Ascending aorta (tissue), 2 donors: Measurements from ENCODE around the gene ZNF184. TPM values are rescaled to one million over a fixed set of nuclear protein-coding genes. Genes with fewer than 3 reads are reported as not detected.

Source experiments
- DNase-seq, 2 donors: peaks; one replicate each; pipeline ENCODE4 v3.0.0-alpha.2; 2019; ENCODE audit warnings: low spot score in 2 of 2
- H3K27ac ChIP-seq, 2 donors: fragments of 200-600 bp; sonication (generic); one replicate each; pipeline ENCODE4 v1.5.1; 2016 to 2017; ENCODE audit warnings: mild to moderate bottlenecking in 1 of 2
- H3K27me3 ChIP-seq: fragments of 200-600 bp; sonication (generic); one replicate; pipeline ENCODE4 v1.5.1; 2017
- H3K36me3 ChIP-seq, 2 donors: fragments of 200-600 bp; sonication (generic); one replicate each; pipeline ENCODE4 v1.5.1; 2016
- H3K4me1 ChIP-seq, 2 donors: fragments of 200-600 bp; sonication (generic); one replicate each; pipeline ENCODE4 v1.5.1; 2016 to 2017; ENCODE audit warnings: mild to moderate bottlenecking in 1 of 2
- H3K4me3 ChIP-seq, 2 donors: fragments of 200-600 bp; sonication (generic); one replicate each; pipeline ENCODE4 v1.5.1; 2016 to 2017; ENCODE audit warnings: mild to moderate bottlenecking in 1 of 2
- H3K9me3 ChIP-seq, 2 donors: fragments of 200-600 bp; sonication (generic); one replicate each; pipeline ENCODE4 v1.5.1; 2016
- CTCF ChIP-seq, 3 experiments: fragments of 200-600 bp in 2 of 3; fragments of 450-650 bp in 1 of 3; sonication (generic) in 2 of 3; IDR thresholded peaks; one replicate each; pipeline ENCODE4 v1.5.1; 2016 to 2019; ENCODE audit warnings: antibody characterized with exemption in 3 of 3, mild to moderate bottlenecking in 1 of 3, moderate library complexity in 1 of 3
- intact Hi-C: fragments of 100-400 bp; cut with DNase I; formaldehyde crosslinking; loops from one replicate; pipeline ENCODE4 v1.15.1; 2023
- total RNA-seq: library from RNA; depleted of rRNA; stranded (reverse); fragments of >200 nt; gene quantifications from one replicate; pipeline ENCODE4 v1.1.0, GENCODE V29; 2016

ZNF184 gene
- total RNA-seq, 1 donor from 2014 or later, result 2.1 TPM

- Histone ChIP-seq H3K9me3 (peaks cover 33 to 69% of the 10 kb centered on the region in 2 donors), H3K36me3 (peaks cover 11 to 35% of the 10 kb centered on the region in 2 donors), H3K27ac (no peak overlapping the region), H3K4me3 (no peak overlapping the region), H3K4me1 (no peaks in the 10 kb centered on the region), H3K27me3 (no peaks in the 10 kb centered on the region)
- TF ChIP-seq CTCF (IDR thresholded peaks at IDR 0.05), result no peak
- intact Hi-C loops, result no loop called here
- DNase-seq, result no peak
These were observed 71.8 kb downstream of the ZNF184 start for GRCh38 chr6:27400877-27401642.

Other genes with a start within 250 kb of the ZNF184 start
- not detected for gene PRSS16, start 225.4 kb downstream of the ZNF184 start, total RNA-seq
- not detected for gene POM121L2, start 160.8 kb downstream of the ZNF184 start, total RNA-seq
- gene ZNF391, start 84.3 kb downstream of the ZNF184 start, total RNA-seq, result 0.75 TPM